Lung (tissue), 12 donors: Measurements from ENCODE around the gene TTPAL. TPM values are rescaled to one million over a fixed set of nuclear protein-coding genes. Genes with fewer than 3 reads are reported as not detected.

Source experiments
- ATAC-seq: fragments of 200-7000 bp; cut with Tn5 transposase; one replicate; pipeline ENCODE4 v1.9.1; 2020; ENCODE audit warnings: moderate number of reproducible peaks; ENCODE audit not compliant: insufficient read depth, low FRiP score
- DNase-seq, 3 donors: peaks; one replicate each; pipeline ENCODE4 v3.0.0-alpha.2; 2013 to 2017
- H3K27ac ChIP-seq, 2 donors: one replicate each; pipeline ENCODE4 v1.5.1; 2013; ENCODE audit warnings: mild to moderate bottlenecking in 2 of 2, moderate library complexity in 2 of 2, control low read depth in 1 of 2, inconsistent platforms in 1 of 2, low read depth in 1 of 2, low read length in 1 of 2
- H3K27me3 ChIP-seq, 3 donors: one replicate each; pipeline ENCODE4 v1.5.1; 2013; ENCODE audit warnings: low read length in 2 of 3; ENCODE audit not compliant: control insufficient read depth in 3 of 3, insufficient read depth in 3 of 3
- H3K36me3 ChIP-seq, 4 donors: one replicate each; pipeline ENCODE4 v1.5.1; 2013; ENCODE audit warnings: low read length in 4 of 4, mild to moderate bottlenecking in 1 of 4, moderate library complexity in 1 of 4; ENCODE audit not compliant: control insufficient read depth in 4 of 4, insufficient read depth in 4 of 4
- H3K4me1 ChIP-seq, 5 donors: one replicate each; pipeline ENCODE4 v1.5.1; 2013; ENCODE audit warnings: low read length in 5 of 5, mild to moderate bottlenecking in 2 of 5, moderate library complexity in 1 of 5; ENCODE audit not compliant: control insufficient read depth in 5 of 5, insufficient read depth in 5 of 5
- H3K4me3 ChIP-seq: one replicate; pipeline ENCODE4 v1.5.1; 2013; ENCODE audit warnings: mild to moderate bottlenecking, control low read depth, moderate library complexity
- H3K9ac ChIP-seq, 2 donors: one replicate each; pipeline ENCODE4 v1.5.1; 2013; ENCODE audit warnings: low read length in 2 of 2, control low read depth in 1 of 2; ENCODE audit not compliant: insufficient read depth in 1 of 2
- H3K9me3 ChIP-seq, 4 donors: one replicate each; pipeline ENCODE4 v1.5.1; 2013; ENCODE audit warnings: low read length in 3 of 4, mild to moderate bottlenecking in 1 of 4, moderate library complexity in 1 of 4; ENCODE audit not compliant: control insufficient read depth in 4 of 4, insufficient read depth in 3 of 4
- WGBS, 2 donors: extraction: QIAGEN DNeasy Blood & Tissue Kit; methylation state at CpG; one replicate each; pipeline ENCODE4 v1.1.7; 2013; 5-methylcytosine and 5-hydroxymethylcytosine counted together
- polyA plus RNA-seq, 2 donors: library from polyadenylated mRNA; stranded (reverse); fragments of 200-250 nt; gene quantifications; one replicate each; pipeline ENCODE4 v1.2.1, GENCODE V29; 2013
- total RNA-seq, 2 donors: library from RNA; depleted of rRNA in 1 of 2; stranded (reverse); fragments of >200 nt in 1 of 2; gene quantifications; one replicate each; pipeline ENCODE4 v1.2.1, GENCODE V29; 2014 to 2021
- TF ChIP-seq, protein P1 (sequence below): IDR thresholded peaks from 2 replicates; pipeline ENCODE4 v1.5.1; 2012; ENCODE audit warnings: mild to moderate bottlenecking; ENCODE audit errors: control extremely low read depth, extremely low read depth
- donor health status: control.
- donor health status: control.
- donor health status: Bipolar disorder and iron deficiency.
- donor health status: healthy.
- donor health status: DM: yes; HTN: yes; CAD: no.

TTPAL gene
- total and polyA plus RNA-seq, 4 donors, result 3.2 to 13.8 (median 6.2) TPM

DNA sequence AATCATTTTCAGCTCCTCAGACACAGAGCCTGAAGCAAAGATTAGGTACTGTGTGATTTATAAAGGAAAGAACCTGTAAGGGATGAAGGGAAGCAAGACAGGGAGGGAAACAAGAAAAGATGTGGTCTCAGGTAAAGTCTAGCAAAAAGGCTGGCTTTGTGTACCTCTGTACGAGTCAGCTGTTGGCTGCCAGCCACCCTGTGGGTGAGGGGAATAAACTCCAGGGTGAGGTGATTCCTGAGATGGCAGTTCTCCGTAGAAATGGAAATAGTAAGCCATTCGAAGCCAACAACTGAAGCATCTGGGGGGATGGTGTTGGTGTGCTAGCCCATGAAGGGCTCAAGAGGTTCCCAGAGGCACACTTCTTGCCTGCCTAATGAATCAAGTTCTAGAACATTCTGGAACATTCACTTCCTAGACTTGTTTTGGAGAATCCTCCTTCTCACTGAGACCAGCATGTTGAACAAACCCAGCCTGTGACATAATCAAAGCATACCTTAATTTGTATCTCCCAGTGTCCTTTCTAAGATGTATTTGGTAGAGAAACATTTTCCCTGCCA is 10.6 kb upstream of the TTPAL start:
- H3K9ac ChIP-seq, result no peak overlapping the region
- no peaks in the 10 kb centered on the region for H3K36me3 ChIP-seq
- DNase-seq, result peak in 2 of 3 donors; percentile 35 to 47
- WGBS, 2 donors, result 53 to 75% methylated on average over 3 of the region's 3 CpGs
- peaks cover 0 to 2% (median 0%) of the 10 kb centered on the region in 5 donors for H3K4me1 ChIP-seq
- H3K27ac ChIP-seq, result no peak overlapping the region
- no peak overlapping the region for H3K4me3 ChIP-seq
- TF ChIP-seq, protein P1, sequence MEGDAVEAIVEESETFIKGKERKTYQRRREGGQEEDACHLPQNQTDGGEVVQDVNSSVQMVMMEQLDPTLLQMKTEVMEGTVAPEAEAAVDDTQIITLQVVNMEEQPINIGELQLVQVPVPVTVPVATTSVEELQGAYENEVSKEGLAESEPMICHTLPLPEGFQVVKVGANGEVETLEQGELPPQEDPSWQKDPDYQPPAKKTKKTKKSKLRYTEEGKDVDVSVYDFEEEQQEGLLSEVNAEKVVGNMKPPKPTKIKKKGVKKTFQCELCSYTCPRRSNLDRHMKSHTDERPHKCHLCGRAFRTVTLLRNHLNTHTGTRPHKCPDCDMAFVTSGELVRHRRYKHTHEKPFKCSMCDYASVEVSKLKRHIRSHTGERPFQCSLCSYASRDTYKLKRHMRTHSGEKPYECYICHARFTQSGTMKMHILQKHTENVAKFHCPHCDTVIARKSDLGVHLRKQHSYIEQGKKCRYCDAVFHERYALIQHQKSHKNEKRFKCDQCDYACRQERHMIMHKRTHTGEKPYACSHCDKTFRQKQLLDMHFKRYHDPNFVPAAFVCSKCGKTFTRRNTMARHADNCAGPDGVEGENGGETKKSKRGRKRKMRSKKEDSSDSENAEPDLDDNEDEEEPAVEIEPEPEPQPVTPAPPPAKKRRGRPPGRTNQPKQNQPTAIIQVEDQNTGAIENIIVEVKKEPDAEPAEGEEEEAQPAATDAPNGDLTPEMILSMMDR, result no peak
- no peaks in the 10 kb centered on the region for H3K27me3 ChIP-seq
- H3K9me3 ChIP-seq, result no peaks in the 10 kb centered on the region
- no peak for ATAC-seq

DNA sequence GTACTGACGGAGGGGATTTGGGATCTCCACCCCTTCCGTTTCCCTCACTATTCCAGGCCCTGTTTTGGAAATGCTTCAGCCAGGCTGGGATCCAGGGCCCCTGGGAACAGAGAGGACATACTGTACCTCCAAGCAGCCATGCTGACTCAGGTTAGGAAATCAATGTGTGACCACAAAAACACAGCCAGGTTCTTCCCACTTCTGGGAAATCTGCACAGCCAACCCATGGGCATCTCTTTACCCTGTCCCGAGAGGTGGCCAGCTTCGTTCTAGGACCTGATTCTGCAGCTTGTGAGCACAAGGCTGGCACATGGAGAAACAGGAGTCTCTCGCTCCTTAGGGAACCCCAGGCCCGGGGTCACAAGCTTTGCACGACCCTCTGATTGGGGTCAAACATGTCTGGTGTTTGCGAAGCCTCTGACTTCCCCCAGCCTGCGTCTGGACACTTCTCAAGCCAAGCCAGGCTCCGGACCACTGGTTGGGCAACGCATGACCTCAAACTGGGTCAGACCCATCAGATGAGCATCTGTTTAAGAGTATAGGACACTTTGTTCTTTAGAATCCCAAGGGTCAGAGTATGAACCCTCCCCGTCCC is 8.3 kb upstream of the TTPAL start:
- no peak for ATAC-seq
- Histone ChIP-seq H3K27me3 (no peaks in the 10 kb centered on the region), H3K9me3 (no peaks in the 10 kb centered on the region), H3K4me3 (no peak overlapping the region), H3K36me3 (no peaks in the 10 kb centered on the region), H3K27ac (no peak overlapping the region), H3K9ac (no peak overlapping the region), H3K4me1 (peaks cover 0 to 2% (median 0%) of the 10 kb centered on the region in 5 donors)
- TF ChIP-seq, protein P1, result no peak
- no peak for DNase-seq
- WGBS, 2 donors, result 77 to 78% methylated on average over 12 of the region's 12 CpGs

DNA sequence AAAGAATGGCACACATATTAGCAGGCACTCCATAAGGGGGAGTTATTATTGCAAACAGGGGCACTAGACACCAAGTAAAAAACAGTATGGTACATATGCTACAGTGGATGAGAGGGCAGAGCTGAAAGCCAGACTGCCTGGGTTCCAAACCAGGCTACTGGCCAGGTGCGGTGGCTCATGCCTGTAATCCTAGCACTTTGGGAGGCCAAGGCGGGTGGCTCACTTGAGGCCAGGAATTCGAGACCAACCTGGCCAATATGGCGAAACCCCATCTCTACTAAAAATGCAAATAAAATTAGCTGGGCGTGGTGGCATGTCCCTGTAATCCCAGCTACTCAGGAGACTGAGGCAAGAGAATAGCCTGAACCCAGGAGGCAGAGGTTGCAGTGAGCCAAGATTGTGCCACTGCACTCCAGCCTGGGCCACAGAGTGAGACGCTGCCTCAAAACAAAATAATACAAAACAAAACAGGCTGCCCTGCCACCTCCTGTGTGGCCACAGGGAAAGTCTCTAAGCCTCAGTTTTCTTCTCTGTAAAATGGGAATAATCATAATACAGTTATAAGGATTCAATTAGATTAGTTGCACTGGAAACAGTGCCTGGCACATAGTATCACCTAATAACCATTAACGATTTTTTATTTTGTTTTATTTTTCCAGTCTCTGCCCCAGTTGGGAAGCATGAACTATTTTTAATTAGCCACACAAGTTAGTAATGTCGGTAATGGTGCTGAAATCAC is 7.5 kb upstream of the TTPAL start:
- no peak for ATAC-seq
- H3K27me3 ChIP-seq, result no peaks in the 10 kb centered on the region
- TF ChIP-seq, protein P1, result no peak
- peaks cover 0 to 2% (median 0%) of the 10 kb centered on the region in 5 donors for H3K4me1 ChIP-seq
- 92 to 94% methylated on average over 8 of the region's 8 CpGs for WGBS, 2 donors
- no peaks in the 10 kb centered on the region for H3K9me3 ChIP-seq
- no peaks in the 10 kb centered on the region for H3K36me3 ChIP-seq
- no peak overlapping the region for H3K27ac ChIP-seq
- H3K9ac ChIP-seq, result no peak overlapping the region
- no peak for DNase-seq
- no peak overlapping the region for H3K4me3 ChIP-seq
